Gastroesophageal sphincter (tissue), 4 donors: Measurements from ENCODE around the gene CDH1. TPM values are rescaled to one million over a fixed set of nuclear protein-coding genes. Genes with fewer than 3 reads are reported as not detected.

Experiments
- ATAC-seq: fragments of 150-250 bp; one replicate; pipeline ENCODE4 v1.9.1; 2016; ENCODE audit warnings: mild to moderate bottlenecking, moderate library complexity
- H3K27ac ChIP-seq, 4 donors: fragments of 200-600 bp; sonication (generic) in 3 of 4; 1 replicate in 3 of 4; 2 replicates in 1 of 4; pipeline ENCODE4 v1.5.1; 2016 to 2019
- H3K27me3 ChIP-seq: fragments of 200-600 bp; sonication (generic); one replicate; pipeline ENCODE4 v1.5.1; 2019
- H3K36me3 ChIP-seq, 2 donors: fragments of 200-600 bp; sonication (generic); one replicate each; pipeline ENCODE4 v1.5.1; 2019; ENCODE audit warnings: control low read depth in 1 of 2
- H3K4me1 ChIP-seq, 3 donors: fragments of 200-600 bp; sonication (generic); 1 replicate in 2 of 3; 2 replicates in 1 of 3; pipeline ENCODE4 v1.5.1; 2016 to 2019; ENCODE audit warnings: control low read depth in 2 of 3
- H3K4me3 ChIP-seq, 2 donors: fragments of 200-600 bp; sonication (generic); one replicate each; pipeline ENCODE4 v1.5.1; 2019; ENCODE audit warnings: mild to moderate bottlenecking in 1 of 2, moderate library complexity in 1 of 2
- H3K9me3 ChIP-seq, 3 donors: fragments of 200-600 bp; sonication (generic); one replicate each; pipeline ENCODE4 v1.5.1; 2017 to 2019; ENCODE audit warnings: control low read depth in 2 of 3
- EP300 ChIP-seq: sonication (generic); formaldehyde crosslinking; IDR thresholded peaks from one replicate; pipeline ENCODE4 v1.6.1; 2017; ENCODE audit warnings: antibody characterized with exemption, mild to moderate bottlenecking
- POLR2A ChIP-seq, 2 donors: fragments of 450-650 bp; IDR thresholded peaks; one replicate each; pipeline ENCODE4 v1.6.1; 2017; ENCODE audit warnings: antibody characterized with exemption in 2 of 2, mild to moderate bottlenecking in 2 of 2, moderate library complexity in 1 of 2
- POLR2AphosphoS5 ChIP-seq: sonication (generic); formaldehyde crosslinking; IDR thresholded peaks from one replicate; pipeline ENCODE4 v1.6.1; 2017; ENCODE audit warnings: antibody characterized with exemption
- WGBS, 2 donors: methylation state at CpG; one replicate each; pipeline ENCODE4 v1.1.5; 2018; ENCODE audit warnings: low coverage in 1 of 2; 5-methylcytosine and 5-hydroxymethylcytosine counted together
- total RNA-seq, 4 donors: library from RNA; depleted of rRNA; stranded (reverse); fragments of >200 nt; gene quantifications; one replicate each; pipeline ENCODE4 v1.1.0, GENCODE V29; 2016
- TF ChIP-seq, protein P1 (sequence below), 4 experiments: fragments of 200-600 bp in 2 of 4; fragments of 450-650 bp in 2 of 4; sonication (generic) in 1 of 4; IDR thresholded peaks; one replicate each; pipeline ENCODE4 v1.5.1; 2017 to 2019; ENCODE audit warnings: antibody characterized with exemption in 4 of 4, mild to moderate bottlenecking in 2 of 4, moderate library complexity in 2 of 4

CDH1 gene
- total RNA-seq, 4 donors from 2014 or later: 0.13 to 12.0 (median 1.2) TPM

DNA sequence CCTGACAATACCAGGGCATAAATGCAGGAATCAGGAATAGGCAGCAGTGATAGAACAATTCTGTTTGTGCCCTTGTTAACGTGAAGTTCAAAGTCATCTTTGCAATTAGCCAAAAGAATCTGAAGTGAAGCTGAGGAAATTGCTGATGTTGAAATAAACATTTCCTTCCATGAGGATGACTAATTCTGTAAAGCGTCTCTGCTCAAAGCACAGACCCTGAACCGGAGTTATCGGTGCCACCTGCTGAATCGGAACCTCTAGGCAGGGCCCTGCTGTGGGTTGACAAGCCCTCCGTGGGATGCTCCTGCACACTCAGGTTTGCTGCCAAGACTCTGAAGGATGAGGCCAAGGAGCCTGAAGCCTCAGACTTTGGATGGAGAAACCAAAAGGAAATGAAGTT is 37.0 kb upstream of the CDH1 start:
- ATAC-seq: no peak
- no peaks in the 10 kb centered on the region for H3K27me3 ChIP-seq
- H3K4me3 ChIP-seq: no peak overlapping the region
- no peak for TF ChIP-seq POLR2A (IDR thresholded peaks at IDR 0.05)
- TF ChIP-seq, protein P1, sequence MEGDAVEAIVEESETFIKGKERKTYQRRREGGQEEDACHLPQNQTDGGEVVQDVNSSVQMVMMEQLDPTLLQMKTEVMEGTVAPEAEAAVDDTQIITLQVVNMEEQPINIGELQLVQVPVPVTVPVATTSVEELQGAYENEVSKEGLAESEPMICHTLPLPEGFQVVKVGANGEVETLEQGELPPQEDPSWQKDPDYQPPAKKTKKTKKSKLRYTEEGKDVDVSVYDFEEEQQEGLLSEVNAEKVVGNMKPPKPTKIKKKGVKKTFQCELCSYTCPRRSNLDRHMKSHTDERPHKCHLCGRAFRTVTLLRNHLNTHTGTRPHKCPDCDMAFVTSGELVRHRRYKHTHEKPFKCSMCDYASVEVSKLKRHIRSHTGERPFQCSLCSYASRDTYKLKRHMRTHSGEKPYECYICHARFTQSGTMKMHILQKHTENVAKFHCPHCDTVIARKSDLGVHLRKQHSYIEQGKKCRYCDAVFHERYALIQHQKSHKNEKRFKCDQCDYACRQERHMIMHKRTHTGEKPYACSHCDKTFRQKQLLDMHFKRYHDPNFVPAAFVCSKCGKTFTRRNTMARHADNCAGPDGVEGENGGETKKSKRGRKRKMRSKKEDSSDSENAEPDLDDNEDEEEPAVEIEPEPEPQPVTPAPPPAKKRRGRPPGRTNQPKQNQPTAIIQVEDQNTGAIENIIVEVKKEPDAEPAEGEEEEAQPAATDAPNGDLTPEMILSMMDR (IDR thresholded peaks at IDR 0.05): no peak
- no peak for TF ChIP-seq EP300
- TF ChIP-seq POLR2AphosphoS5: no peak
- H3K4me1 ChIP-seq: no peaks in the 10 kb centered on the region
- H3K36me3 ChIP-seq: no peaks in the 10 kb centered on the region
- H3K9me3 ChIP-seq: no peaks in the 10 kb centered on the region
- H3K27ac ChIP-seq: no peak overlapping the region
- 19 to 29% methylated on average over 5 to 6 of the region's 6 CpGs for WGBS, 2 donors

DNA sequence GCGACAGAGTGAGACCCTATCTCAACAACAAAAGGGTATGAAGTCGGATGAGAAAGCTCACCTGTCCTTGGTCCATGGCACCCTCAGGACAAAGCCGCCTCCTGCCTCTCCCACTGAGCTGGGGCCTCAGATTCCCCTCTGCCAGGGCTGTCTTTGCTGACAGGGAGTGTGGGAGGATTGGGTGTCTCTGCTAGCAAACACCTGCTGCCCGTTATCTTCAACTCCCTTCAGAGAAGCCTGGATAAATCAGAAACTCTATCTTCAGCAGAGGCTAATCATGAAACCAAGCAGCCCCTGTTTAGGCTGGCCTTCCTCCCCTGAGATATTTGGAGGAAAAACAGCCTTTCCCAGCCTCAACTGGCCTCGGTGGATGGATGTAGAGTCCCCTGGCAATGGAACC is 36.3 kb upstream of the CDH1 start:
- no peaks in the 10 kb centered on the region for H3K9me3 ChIP-seq
- TF ChIP-seq, protein P1 (IDR thresholded peaks at IDR 0.05): no peak
- no peak overlapping the region for H3K4me3 ChIP-seq
- ATAC-seq: no peak
- H3K27ac ChIP-seq: no peak overlapping the region
- no peaks in the 10 kb centered on the region for H3K27me3 ChIP-seq
- no peaks in the 10 kb centered on the region for H3K36me3 ChIP-seq
- no peaks in the 10 kb centered on the region for H3K4me1 ChIP-seq
- 43 to 100% methylated on average over 1 of the region's 5 CpGs for WGBS, 2 donors

DNA sequence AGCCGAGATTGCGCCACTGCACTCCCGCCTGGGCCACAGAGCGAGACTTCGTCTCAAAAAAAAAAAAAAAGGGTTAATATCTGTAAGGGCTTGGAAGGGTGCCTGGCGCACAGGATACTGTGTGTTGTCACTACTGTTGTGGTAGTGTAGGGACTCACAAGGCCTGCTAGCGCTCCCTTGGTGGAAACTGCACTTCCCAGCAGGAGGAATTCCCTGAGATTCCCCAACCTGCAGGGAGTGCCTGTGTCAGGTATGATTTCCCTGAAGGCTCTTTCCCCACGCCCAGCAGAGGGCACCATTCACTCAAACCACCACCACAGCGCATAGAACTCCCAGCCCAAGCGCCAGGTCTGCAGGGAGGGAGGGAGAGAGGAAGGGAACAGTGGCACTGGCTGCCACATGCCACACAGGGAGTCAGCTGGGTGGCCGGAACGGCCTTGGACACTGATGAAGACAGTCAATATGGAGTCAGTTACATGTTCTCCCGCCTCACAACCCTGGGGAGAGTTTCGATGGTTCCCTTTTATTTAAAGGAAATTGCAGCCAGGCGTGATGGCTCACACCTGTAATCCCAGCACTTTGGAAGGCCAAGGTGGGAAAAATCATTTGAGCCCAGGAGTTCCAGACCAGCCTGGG is 32.7 kb upstream of the CDH1 start:
- Histone ChIP-seq H3K4me1 (no peaks in the 10 kb centered on the region), H3K9me3 (no peaks in the 10 kb centered on the region), H3K36me3 (no peaks in the 10 kb centered on the region), H3K27ac (no peak overlapping the region), H3K4me3 (no peak overlapping the region), H3K27me3 (peaks cover 6% of the 10 kb centered on the region)
- TF ChIP-seq, protein P1 (IDR thresholded peaks at IDR 0.05): peak in 3 of 4 experiments; percentile 40 to 64 (median 54)
- no peak for TF ChIP-seq POLR2AphosphoS5
- peak; percentile 53 for ATAC-seq
- WGBS, 2 donors: 41% methylated on average over 11 of the region's 15 CpGs; no CpG with 5 or more reads in 1 of the 2 donors

DNA sequence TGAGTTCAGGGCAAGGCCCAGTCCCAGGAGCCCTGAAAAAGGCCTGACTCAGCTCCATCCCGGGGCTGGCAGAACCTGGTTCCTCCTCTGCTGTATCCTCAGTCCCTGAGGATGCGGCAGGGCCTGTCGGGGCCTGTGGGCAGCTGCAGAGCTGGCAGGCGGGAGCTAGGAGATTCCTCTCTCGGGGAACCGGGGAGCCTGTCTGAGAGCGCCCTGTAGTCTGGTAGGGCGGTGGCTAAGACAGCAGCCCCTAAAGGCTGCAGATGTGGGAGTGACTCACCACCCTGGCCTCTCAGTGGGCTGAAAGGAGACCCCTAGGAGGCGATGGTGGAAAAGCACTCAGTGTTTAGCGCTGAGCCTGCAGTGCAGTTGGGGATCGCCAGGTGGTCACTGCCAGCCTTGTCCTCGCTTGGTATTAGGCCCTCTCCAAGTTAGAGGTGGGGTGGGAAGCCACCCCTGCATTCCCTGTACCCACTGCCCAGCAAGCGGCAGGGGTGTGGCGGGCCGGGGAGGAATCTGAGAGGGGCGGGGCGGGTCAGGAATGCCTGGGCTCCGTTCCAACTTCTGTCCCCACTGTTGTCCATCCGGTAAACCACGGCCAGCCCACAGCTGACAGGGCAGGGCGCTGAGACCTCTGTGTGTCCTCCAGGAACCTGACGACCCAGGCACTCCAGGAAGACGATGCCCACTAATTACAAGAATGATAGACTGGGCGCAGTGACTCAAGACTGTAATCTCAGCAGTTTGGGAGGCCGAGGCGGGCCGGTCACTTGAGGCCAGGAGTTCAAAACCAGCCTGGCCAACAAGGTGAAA is 29.5 kb upstream of the CDH1 start:
- Histone ChIP-seq H3K9me3 (no peaks in the 10 kb centered on the region), H3K27me3 (peaks cover 26% of the 10 kb centered on the region), H3K4me1 (no peaks in the 10 kb centered on the region), H3K36me3 (no peaks in the 10 kb centered on the region), H3K4me3 (no peak overlapping the region), H3K27ac (no peak overlapping the region)
- 60% methylated on average over 1 of the region's 27 CpGs; no CpG with 5 or more reads in 1 of the 2 donors for WGBS, 2 donors
- peak; percentile 22 for ATAC-seq
- TF ChIP-seq POLR2A (IDR thresholded peaks at IDR 0.05): no peak
- TF ChIP-seq, protein P1 (IDR thresholded peaks at IDR 0.05): no peak
- no peak for TF ChIP-seq EP300
- no peak for TF ChIP-seq POLR2AphosphoS5

DNA sequence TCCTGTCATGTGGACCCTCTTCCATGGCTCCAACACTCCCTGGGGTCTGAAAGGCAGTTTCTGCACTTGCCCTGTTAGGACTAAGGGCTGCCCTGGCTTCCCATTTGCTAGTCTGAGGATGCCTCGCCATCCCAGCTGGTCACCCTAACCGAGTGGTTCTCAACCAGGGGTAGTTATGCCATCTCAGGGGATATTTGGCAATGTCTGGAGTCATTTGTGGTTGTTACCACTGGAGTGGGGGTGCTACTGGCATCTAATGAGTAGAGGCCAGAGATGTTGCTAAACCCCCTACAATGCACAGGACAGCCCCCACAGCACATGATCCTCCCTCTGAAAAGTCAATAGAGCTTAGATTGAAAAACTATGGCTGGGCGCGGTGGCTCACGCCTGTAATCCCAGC is 26.9 kb upstream of the CDH1 start:
- peaks cover 26% of the 10 kb centered on the region for H3K27me3 ChIP-seq
- H3K4me1 ChIP-seq: no peaks in the 10 kb centered on the region
- 100% methylated on average over 3 of the region's 5 CpGs; no CpG with 5 or more reads in 1 of the 2 donors for WGBS, 2 donors
- ATAC-seq: peak; percentile 22
- H3K36me3 ChIP-seq: no peaks in the 10 kb centered on the region
- no peaks in the 10 kb centered on the region for H3K9me3 ChIP-seq
- H3K4me3 ChIP-seq: no peak overlapping the region
- TF ChIP-seq POLR2AphosphoS5 (no peak), EP300 (no peak)
- H3K27ac ChIP-seq: no peak overlapping the region
